Left ventricle myocardium inferior (tissue), 1 donor: ENCODE measurements around the gene PYURF. TPM values are rescaled to one million over a fixed set of nuclear protein-coding genes. Genes with fewer than 3 reads are reported as not detected.

Experiments used
- DNase-seq: peaks from one replicate; pipeline ENCODE4 v3.0.0-alpha.2; 2020
- H3K27ac ChIP-seq: fragments of 200-600 bp; replicated peaks from 2 replicates; pipeline ENCODE4 v1.8.0; 2021
- H3K27me3 ChIP-seq: fragments of 200-600 bp; 2 replicates; pipeline ENCODE4 v1.8.0; 2021; ENCODE audit warnings: low read depth
- H3K36me3 ChIP-seq: fragments of 200-600 bp; 2 replicates; pipeline ENCODE4 v1.8.0; 2021
- H3K4me1 ChIP-seq: fragments of 200-600 bp; 2 replicates; pipeline ENCODE4 v1.8.0; 2021
- H3K4me3 ChIP-seq: fragments of 200-600 bp; 2 replicates; pipeline ENCODE4 v1.8.0; 2021; ENCODE audit warnings: mild to moderate bottlenecking, moderate library complexity
- H3K9me3 ChIP-seq: fragments of 200-600 bp; replicated peaks from 2 replicates; pipeline ENCODE4 v1.8.0; 2021
- CTCF ChIP-seq: fragments of 200-600 bp; IDR thresholded peaks from 2 replicates; pipeline ENCODE4 v1.8.0; 2021; ENCODE audit warnings: antibody characterized with exemption, mild to moderate bottlenecking, borderline replicate concordance
- intact Hi-C: fragments of 100-400 bp; cut with micrococcal nuclease; formaldehyde crosslinking; loops from one replicate; pipeline ENCODE4 v1.11.0; 2022
- total RNA-seq: library from RNA; stranded (reverse); fragmentation: NEBNext Ultra II Directional; extraction: Animal tissue kit (Norgen Biotek cat#: 25700); gene quantifications from one replicate; pipeline ENCODE4 v1.2.1, GENCODE V29; 2021
- donor health status: DM: no; HTN: yes; CAD: no; lungs with severe emphysema.

Gene PYURF
- total RNA-seq, 1 donor from 2014 or later, result 56.1 TPM

GRCh38 chr4:88518911-88519310, 4.7 kb downstream of the PYURF start:
- intact Hi-C loops, result loop anchor here (10.0 kb wide), 1 partner anchor 154 kb away; no protein-coding TSS in a partner anchor
- no peak for TF ChIP-seq CTCF
- no peak for DNase-seq
- H3K4me3 ChIP-seq, result no peak overlapping the region
- H3K27me3 ChIP-seq, result no peaks in the 10 kb centered on the region
- H3K27ac ChIP-seq, result no peak overlapping the region
- peaks cover 26% of the 10 kb centered on the region for H3K4me1 ChIP-seq
- peaks cover 22% of the 10 kb centered on the region for H3K36me3 ChIP-seq
- H3K9me3 ChIP-seq, result no peaks in the 10 kb centered on the region

- no peak overlapping the region for H3K4me3 ChIP-seq
- no peaks in the 10 kb centered on the region for H3K27me3 ChIP-seq
- peaks cover 17% of the 10 kb centered on the region for H3K4me1 ChIP-seq
- TF ChIP-seq CTCF, result no peak
- H3K36me3 ChIP-seq, result peaks cover 22% of the 10 kb centered on the region
- intact Hi-C loops, result loop anchor here (10.0 kb wide), 1 partner anchor 153 kb away; no protein-coding TSS in a partner anchor
- H3K27ac ChIP-seq, result no peak overlapping the region
- H3K9me3 ChIP-seq, result no peaks in the 10 kb centered on the region
- DNase-seq, result no peak
Observed at GRCh38 chr4:88517825-88518224, 5.8 kb downstream of the PYURF start.

- TF ChIP-seq CTCF, result no peak
- peaks cover 21% of the 10 kb centered on the region for H3K36me3 ChIP-seq
- H3K27me3 ChIP-seq, result no peaks in the 10 kb centered on the region
- no peak for DNase-seq
- no peak overlapping the region for H3K4me3 ChIP-seq
- no peak overlapping the region for H3K27ac ChIP-seq
- no peaks in the 10 kb centered on the region for H3K9me3 ChIP-seq
- peaks cover 6% of the 10 kb centered on the region for H3K4me1 ChIP-seq
- intact Hi-C loops, result loop anchor here (10.0 kb wide), 1 partner anchor 152 kb away; no protein-coding TSS in a partner anchor
Observed at GRCh38 chr4:88516746-88517145, 6.8 kb downstream of the PYURF start.

- Histone ChIP-seq H3K27me3 (no peaks in the 10 kb centered on the region), H3K9me3 (no peaks in the 10 kb centered on the region), H3K4me1 (peaks cover 4% of the 10 kb centered on the region), H3K36me3 (peaks cover 9% of the 10 kb centered on the region), H3K27ac (no peak overlapping the region), H3K4me3 (no peak overlapping the region)
- no peak for DNase-seq
- no peak for TF ChIP-seq CTCF
- intact Hi-C loops, result loop anchor here (2.0 to 10.0 kb wide), 2 partner anchors 150 to 296 kb away; no protein-coding TSS in a partner anchor
Observed at GRCh38 chr4:88514557-88515511, 8.7 kb downstream of the PYURF start.

- Histone ChIP-seq H3K27ac (no peak overlapping the region), H3K4me1 (peaks cover 4% of the 10 kb centered on the region), H3K27me3 (no peaks in the 10 kb centered on the region), H3K36me3 (no peaks in the 10 kb centered on the region), H3K4me3 (no peak overlapping the region), H3K9me3 (no peaks in the 10 kb centered on the region)
- intact Hi-C loops, result loop anchor here (10.0 kb wide), 1 partner anchor 146 kb away; no protein-coding TSS in a partner anchor
- TF ChIP-seq CTCF, result no peak
- no peak for DNase-seq
Observed at GRCh38 chr4:88511236-88511635, 12.3 kb downstream of the PYURF start.
